ENCODE results near the gene SCN8A. TPM values are rescaled to one million over a fixed set of nuclear protein-coding genes. Genes with fewer than 3 reads are reported as not detected.

Gene SCN8A
- total RNA-seq, 2 donors from 2014 or later = 7.6 to 10.4 TPM

DNA sequence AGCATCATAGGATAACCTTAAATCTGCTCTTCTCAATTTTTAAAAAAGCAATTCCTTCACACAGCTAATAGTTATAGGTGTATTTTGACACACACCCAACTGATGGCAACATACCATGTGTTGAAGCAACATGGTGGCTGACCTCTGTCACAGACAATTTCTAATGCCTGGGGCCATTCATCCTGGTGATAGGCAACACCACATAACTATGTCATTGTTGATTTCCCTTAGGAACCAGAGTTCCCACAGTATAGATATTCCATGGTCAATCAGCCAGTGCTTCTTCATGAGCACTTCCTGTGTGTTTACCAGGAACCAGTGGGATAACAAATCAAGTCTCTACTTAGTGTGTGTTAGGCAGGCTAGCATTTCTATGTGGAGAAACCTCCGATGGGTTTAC, 169.2 kb downstream of the SCN8A start:
- DNase-seq (ENCODE audit: low spot score) = no peak
- Histone ChIP-seq H3K36me3 (no peaks in the 10 kb centered on the region), H3K4me1 (replicated peaks) (no peaks in the 10 kb centered on the region), H3K4me3 (no peak overlapping the region), H3K27ac (no peak overlapping the region), H3K9me3 (no peaks in the 10 kb centered on the region), H3K27me3 (replicated peaks; ENCODE audit: insufficient read depth) (no peaks in the 10 kb centered on the region)
- no peak for TF ChIP-seq POLR2A (IDR thresholded peaks at IDR 0.05)
- intact Hi-C loops (cut with DNase I) = no loop called here
- 84% methylated on average over 1 of the region's 1 CpG for WGBS

DNA sequence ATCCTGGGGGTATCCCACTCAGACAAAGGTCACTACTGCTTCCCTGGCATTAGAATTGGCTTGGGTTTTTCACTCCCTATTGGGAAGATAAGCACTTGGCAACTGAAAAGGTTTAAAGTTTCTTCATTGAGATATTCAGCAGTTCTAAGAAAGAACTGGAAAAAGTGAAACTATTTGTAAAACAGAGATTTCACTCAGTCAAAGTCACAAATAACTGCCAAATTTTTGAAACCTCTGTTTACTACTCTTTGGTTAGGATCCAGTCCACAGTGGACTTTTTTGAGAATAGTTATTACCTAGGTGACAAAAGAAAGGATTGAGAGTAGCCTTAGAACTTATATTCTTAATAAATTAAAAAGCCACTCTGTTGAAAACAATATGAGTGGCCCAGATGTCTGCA, 172.7 kb downstream of the SCN8A start:
- no peak for DNase-seq (ENCODE audit: low spot score)
- Histone ChIP-seq H3K36me3 (no peaks in the 10 kb centered on the region), H3K9me3 (no peaks in the 10 kb centered on the region), H3K4me1 (replicated peaks) (no peaks in the 10 kb centered on the region), H3K27ac (no peak overlapping the region), H3K27me3 (replicated peaks; ENCODE audit: insufficient read depth) (no peaks in the 10 kb centered on the region), H3K4me3 (no peak overlapping the region)
- intact Hi-C loops (cut with DNase I) = no loop called here
- TF ChIP-seq POLR2AphosphoS5 (IDR thresholded peaks at IDR 0.05) (no peak), POLR2A (IDR thresholded peaks at IDR 0.05) (no peak)
- TF ChIP-seq, protein P1, sequence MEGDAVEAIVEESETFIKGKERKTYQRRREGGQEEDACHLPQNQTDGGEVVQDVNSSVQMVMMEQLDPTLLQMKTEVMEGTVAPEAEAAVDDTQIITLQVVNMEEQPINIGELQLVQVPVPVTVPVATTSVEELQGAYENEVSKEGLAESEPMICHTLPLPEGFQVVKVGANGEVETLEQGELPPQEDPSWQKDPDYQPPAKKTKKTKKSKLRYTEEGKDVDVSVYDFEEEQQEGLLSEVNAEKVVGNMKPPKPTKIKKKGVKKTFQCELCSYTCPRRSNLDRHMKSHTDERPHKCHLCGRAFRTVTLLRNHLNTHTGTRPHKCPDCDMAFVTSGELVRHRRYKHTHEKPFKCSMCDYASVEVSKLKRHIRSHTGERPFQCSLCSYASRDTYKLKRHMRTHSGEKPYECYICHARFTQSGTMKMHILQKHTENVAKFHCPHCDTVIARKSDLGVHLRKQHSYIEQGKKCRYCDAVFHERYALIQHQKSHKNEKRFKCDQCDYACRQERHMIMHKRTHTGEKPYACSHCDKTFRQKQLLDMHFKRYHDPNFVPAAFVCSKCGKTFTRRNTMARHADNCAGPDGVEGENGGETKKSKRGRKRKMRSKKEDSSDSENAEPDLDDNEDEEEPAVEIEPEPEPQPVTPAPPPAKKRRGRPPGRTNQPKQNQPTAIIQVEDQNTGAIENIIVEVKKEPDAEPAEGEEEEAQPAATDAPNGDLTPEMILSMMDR (IDR thresholded peaks at IDR 0.05) = no peak

DNA sequence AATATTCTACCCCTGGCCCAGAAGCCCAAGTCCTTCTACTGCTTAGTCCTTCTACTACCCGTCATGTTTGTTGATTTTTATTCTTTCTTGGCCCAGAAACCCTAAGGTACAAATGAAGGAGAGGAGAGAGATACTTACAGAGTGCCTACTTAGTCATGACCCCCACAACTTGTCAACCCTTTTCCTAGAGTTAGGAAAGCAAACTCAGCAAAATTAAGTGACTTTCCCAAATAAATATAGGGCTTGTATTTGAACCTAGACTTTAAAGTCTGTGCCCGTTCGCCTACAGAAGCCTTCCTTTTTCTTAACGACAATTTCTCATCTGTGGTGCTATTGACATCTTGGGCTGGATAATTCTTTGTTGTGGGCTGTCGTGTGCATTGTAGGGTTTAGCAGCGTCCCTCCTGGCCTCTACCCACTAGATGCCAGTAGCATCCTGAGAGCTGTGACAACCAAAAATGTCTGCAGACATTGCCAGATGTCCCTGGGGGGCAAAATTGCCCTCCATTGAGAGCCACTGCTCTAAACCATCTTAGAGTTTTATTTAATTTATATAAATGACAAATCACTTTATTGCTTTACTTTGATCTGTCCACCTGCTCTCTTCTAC, 175.1 kb downstream of the SCN8A start:
- Histone ChIP-seq H3K4me1 (replicated peaks) (no peaks in the 10 kb centered on the region), H3K4me3 (no peak overlapping the region), H3K9me3 (no peaks in the 10 kb centered on the region), H3K27me3 (replicated peaks; ENCODE audit: insufficient read depth) (no peaks in the 10 kb centered on the region), H3K36me3 (no peaks in the 10 kb centered on the region), H3K27ac (no peak overlapping the region)
- TF ChIP-seq POLR2AphosphoS5 (IDR thresholded peaks at IDR 0.05) = no peak
- TF ChIP-seq POLR2A (IDR thresholded peaks at IDR 0.05) = no peak
- TF ChIP-seq, protein P1 (IDR thresholded peaks at IDR 0.05) = no peak
- DNase-seq (ENCODE audit: low spot score) = no peak
- intact Hi-C loops (cut with DNase I) = no loop called here
- WGBS = 87% methylated on average over 6 of the region's 6 CpGs

DNA sequence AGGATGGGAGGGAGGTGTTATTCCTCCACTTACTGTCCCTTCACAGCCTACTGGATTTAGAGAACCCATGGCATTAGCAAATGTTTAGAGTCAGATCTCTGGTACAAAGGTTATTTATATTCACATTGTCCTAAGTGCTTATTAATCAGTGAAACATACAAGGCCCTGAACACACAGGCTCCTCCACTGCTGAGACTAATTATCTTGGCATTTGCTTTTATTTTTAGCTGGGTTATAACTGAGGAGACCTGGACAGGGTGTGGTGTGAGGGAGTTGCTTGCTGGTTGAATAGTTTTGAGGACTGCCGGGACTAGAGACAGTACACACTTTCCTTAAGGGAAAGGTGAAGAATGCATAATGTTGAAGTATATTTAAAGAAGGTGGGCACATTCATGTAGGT, 180.0 kb downstream of the SCN8A start:
- Histone ChIP-seq H3K4me1 (replicated peaks) (no peaks in the 10 kb centered on the region), H3K9me3 (no peaks in the 10 kb centered on the region), H3K36me3 (no peaks in the 10 kb centered on the region), H3K4me3 (no peak overlapping the region), H3K27ac (no peak overlapping the region), H3K27me3 (replicated peaks; ENCODE audit: insufficient read depth) (no peaks in the 10 kb centered on the region)
- 95% methylated on average over 1 of the region's 1 CpG for WGBS
- intact Hi-C loops (cut with DNase I) = no loop called here
- no peak for TF ChIP-seq POLR2A (IDR thresholded peaks at IDR 0.05)
- TF ChIP-seq, protein P1 (IDR thresholded peaks at IDR 0.05) = no peak
- TF ChIP-seq POLR2AphosphoS5 (IDR thresholded peaks at IDR 0.05) = no peak
- DNase-seq (ENCODE audit: low spot score) = no peak

DNA sequence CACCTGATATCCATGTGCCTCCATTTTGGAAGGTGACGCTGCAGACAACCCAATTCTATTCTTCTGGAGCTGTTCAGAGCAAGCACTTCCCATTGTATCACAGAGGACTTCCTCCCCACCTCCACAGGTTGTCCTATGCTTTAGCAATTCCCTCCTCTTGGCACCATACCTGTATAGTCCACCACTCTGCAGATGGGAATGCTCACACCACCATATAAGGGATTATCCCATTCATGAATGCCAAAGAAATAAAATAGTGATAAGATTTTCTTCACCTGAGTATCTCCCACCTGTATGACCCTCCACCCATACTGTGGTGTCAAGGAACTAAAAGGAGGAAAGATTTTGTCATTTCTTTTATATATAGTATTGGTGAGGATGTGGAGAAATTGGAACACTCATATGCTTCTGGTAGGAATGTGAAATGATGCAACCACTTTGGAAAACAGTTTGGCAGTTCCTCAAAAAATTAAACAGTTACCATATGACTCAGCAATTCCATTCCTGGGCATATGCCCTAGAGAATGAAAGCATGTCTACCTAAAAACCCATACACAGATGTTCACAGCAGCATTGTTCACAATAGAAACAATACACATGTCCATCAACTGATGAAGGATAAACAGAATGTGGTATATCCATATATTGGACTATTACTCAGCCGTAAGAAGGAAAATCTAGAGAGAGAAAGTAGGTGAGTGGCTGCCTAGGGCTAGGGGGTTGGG, 182.3 kb downstream of the SCN8A start:
- intact Hi-C loops (cut with DNase I) = no loop called here
- TF ChIP-seq POLR2A (IDR thresholded peaks at IDR 0.05) (no peak), POLR2AphosphoS5 (IDR thresholded peaks at IDR 0.05) (no peak)
- TF ChIP-seq, protein P1 (IDR thresholded peaks at IDR 0.05) = no peak
- no peaks in the 10 kb centered on the region for H3K36me3 ChIP-seq
- no peak for DNase-seq (ENCODE audit: low spot score)
- H3K4me3 ChIP-seq = no peak overlapping the region
- no peaks in the 10 kb centered on the region for H3K27me3 ChIP-seq (replicated peaks; ENCODE audit: insufficient read depth)
- no peak overlapping the region for H3K27ac ChIP-seq
- no peaks in the 10 kb centered on the region for H3K4me1 ChIP-seq (replicated peaks)
- H3K9me3 ChIP-seq = no peaks in the 10 kb centered on the region
- WGBS = 98% methylated on average over 2 of the region's 2 CpGs

Data from prostate gland (tissue), 2 donors.